ENCODE data around the gene GLTP. TPM values are rescaled to one million over a fixed set of nuclear protein-coding genes. Genes with fewer than 3 reads are reported as not detected.

Gene GLTP
- total and polyA plus RNA-seq, 2 of the 13 experiments (the other 11 are each of a cell fraction or from before 2014, with no cell fraction given): 10.7 to 12.9 TPM

GRCh38 chr12:109844983-109845823 lies 35.1 kb downstream of the GLTP start (continued):
- TF ChIP-seq BCLAF1 (IDR thresholded peaks at IDR 0.05): no peak
- peak in 1 of 2 experiments; percentile 15; a peak in 1 of 4 replicates for TF ChIP-seq EP300 (IDR thresholded peaks at IDR 0.05; ENCODE audit: low read depth in 2 of 2, low read length in 2 of 2)
- no peak; the same call in 1 of the 2 replicates for TF ChIP-seq EP300 (CRISPR knock-in tag; IDR thresholded peaks at IDR 0.05; ENCODE audit: borderline replicate concordance)
- TF ChIP-seq STAT6 (CRISPR knock-in tag; IDR thresholded peaks at IDR 0.05; ENCODE audit: borderline replicate concordance): 0 out of 2 replicates have a peak, but pooled peaks have one; percentile 30
- 0 out of 2 replicates have a peak, but pooled peaks have one; percentile 65 for TF ChIP-seq ADNP (CRISPR knock-in tag; IDR thresholded peaks at IDR 0.05)
- TF ChIP-seq ZNF350 (CRISPR knock-in tag; IDR thresholded peaks at IDR 0.05; ENCODE audit: borderline replicate concordance, low read depth): peak; percentile 65; the same call in 1 of the 2 replicates
- 0 out of 2 replicates have a peak, but pooled peaks have one; percentile 40 for TF ChIP-seq ZNF335 (CRISPR knock-in tag; IDR thresholded peaks at IDR 0.05)
- 0 out of 2 replicates have a peak, but pooled peaks have one; percentile 32 for TF ChIP-seq ZNF280B (CRISPR knock-in tag; IDR thresholded peaks at IDR 0.05; ENCODE audit: borderline replicate concordance)
- no peak for TF ChIP-seq LCORL (IDR thresholded peaks at IDR 0.05)
- peak; percentile 74 for TF ChIP-seq LCORL (CRISPR knock-in tag; IDR thresholded peaks at IDR 0.05)
- TF ChIP-seq MED1 (CRISPR knock-in tag; IDR thresholded peaks at IDR 0.05): peak; percentile 32; the same call in 1 of the 2 replicates
- no peak for TF ChIP-seq MIER2 (CRISPR knock-in tag; IDR thresholded peaks at IDR 0.05)
